CD4-positive, alpha-beta memory T cell (primary cell): ENCODE results near the gene TNFAIP6. TPM values are rescaled to one million over a fixed set of nuclear protein-coding genes. Genes with fewer than 3 reads are reported as not detected.

Source experiments
- CTCF ChIA-PET: fragments of 350-600 bp; sonication (Branson Sonifier 250); formaldehyde crosslinking; loops from one replicate; lab custom pipeline; 2021; ENCODE audit warnings: inconsistent platforms; ENCODE audit not compliant: partially characterized antibody; lab: Charles Lee
- POLR2A ChIA-PET: fragments of 350-600 bp; sonication (Branson Sonifier 250); formaldehyde crosslinking; loops from one replicate; lab custom pipeline; 2021; ENCODE audit not compliant: partially characterized antibody; lab: Charles Lee
- DNase-seq, 5 donors: peaks; one replicate each; pipeline versions ENCODE4 v3.0.0 to v3.0.0-alpha.2; 2020 to 2022; ENCODE audit warnings: mixed read lengths in 1 of 5
- H3K27ac ChIP-seq: one replicate; pipeline ENCODE4 v1.7.0; 2013; ENCODE audit warnings: low read depth, low read length
- H3K27me3 ChIP-seq: 2 replicates; pipeline ENCODE4 v1.7.0; 2013; ENCODE audit warnings: mild to moderate bottlenecking, low read length, moderate library complexity; ENCODE audit not compliant: insufficient read depth
- H3K36me3 ChIP-seq: 2 replicates; pipeline ENCODE4 v1.7.0; 2013; ENCODE audit warnings: mild to moderate bottlenecking, low read length, moderate library complexity; ENCODE audit not compliant: insufficient read depth
- H3K4me1 ChIP-seq: 2 replicates; pipeline ENCODE4 v1.7.0; 2013; ENCODE audit warnings: mild to moderate bottlenecking, low read length, moderate library complexity; ENCODE audit not compliant: insufficient read depth
- H3K4me3 ChIP-seq, 2 donors: one replicate each; pipeline ENCODE4 v1.7.0; 2013; ENCODE audit warnings: low read length in 2 of 2, mild to moderate bottlenecking in 1 of 2
- H3K9me3 ChIP-seq, 2 donors: one replicate each; pipeline ENCODE4 v1.7.0; 2013; ENCODE audit warnings: low read length in 2 of 2, control low read depth in 1 of 2; ENCODE audit not compliant: control insufficient read depth in 1 of 2
- H3K27ac Mint-ChIP-seq, 7 donors: one replicate each; pipeline ENCODE4 v1.8.0; 2020 to 2021; ENCODE audit warnings: mixed read lengths in 7 of 7, mild to moderate bottlenecking in 6 of 7, inconsistent platforms in 3 of 7, moderate library complexity in 3 of 7
- H3K27me3 Mint-ChIP-seq, 2 donors: one replicate each; pipeline ENCODE4 v1.8.0; 2020 to 2021; ENCODE audit warnings: mixed read lengths in 2 of 2
- H3K36me3 Mint-ChIP-seq, 2 donors: one replicate each; pipeline ENCODE4 v1.8.0; 2020 to 2021; ENCODE audit warnings: mixed read lengths in 2 of 2, inconsistent platforms in 1 of 2, mild to moderate bottlenecking in 1 of 2
- H3K4me1 Mint-ChIP-seq, 4 donors: one replicate each; pipeline ENCODE4 v1.8.0; 2020 to 2021; ENCODE audit warnings: mixed read lengths in 4 of 4, mild to moderate bottlenecking in 1 of 4
- H3K4me3 Mint-ChIP-seq, 8 donors: one replicate each; pipeline ENCODE4 v1.8.0; 2020 to 2021; ENCODE audit warnings: mixed read lengths in 8 of 8, mild to moderate bottlenecking in 7 of 8, moderate library complexity in 6 of 8, inconsistent platforms in 3 of 8
- H3K9me3 Mint-ChIP-seq, 8 donors: one replicate each; pipeline ENCODE4 v1.8.0; 2020 to 2021; ENCODE audit warnings: mixed read lengths in 8 of 8, mild to moderate bottlenecking in 5 of 8, inconsistent platforms in 3 of 8, moderate library complexity in 1 of 8
- intact Hi-C: fragments of 100-400 bp; cut with micrococcal nuclease; formaldehyde crosslinking; loops from one replicate; pipeline ENCODE4 v1.15.1; 2023
- polyA plus RNA-seq, 2 donors: library from polyadenylated mRNA; unstranded; fragments of 300-500 nt; fragmentation: Illumina TruSeq; gene quantifications; one replicate each; pipeline ENCODE4 v1.2.3, GENCODE V29; 2021
- total RNA-seq, 2 experiments: library from RNA; stranded (reverse); gene quantifications; one replicate each; pipeline ENCODE4 v1.2.3, GENCODE V29; 2021

Gene TNFAIP6
- total and polyA plus RNA-seq, 4 experiments from 2014 or later, result not detected

- ChIA-PET POLR2A (no interaction called here), CTCF (interaction anchor here (0.6 kb wide), 1 partner anchor 9 kb away, joined by 3 read pairs; no protein-coding TSS in a partner anchor)
- H3K36me3 ChIP-seq, result no peaks in the 10 kb centered on the region
- no peak overlapping the region for H3K4me3 ChIP-seq
- no peaks in the 10 kb centered on the region for H3K9me3 ChIP-seq
- H3K27ac Mint-ChIP-seq, result no peak overlapping the region
- H3K4me3 Mint-ChIP-seq, result no peak overlapping the region
- H3K36me3 Mint-ChIP-seq, result peaks cover 0 to 2% of the 10 kb centered on the region in 2 donors
- H3K27me3 ChIP-seq, result no peaks in the 10 kb centered on the region
- H3K9me3 Mint-ChIP-seq, result no peaks in the 10 kb centered on the region
- H3K27me3 Mint-ChIP-seq, result no peaks in the 10 kb centered on the region
- no peaks in the 10 kb centered on the region for H3K4me1 ChIP-seq
- no peak for DNase-seq
- intact Hi-C loops, result no loop called here
- H3K4me1 Mint-ChIP-seq, result peaks cover 0 to 2% (median under 1%) of the 10 kb centered on the region in 4 donors
- H3K27ac ChIP-seq, result no peak overlapping the region
These were observed 46.5 kb downstream of the TNFAIP6 start for GRCh38 chr2:151403914-151404313.

- H3K4me3 ChIP-seq, result no peak overlapping the region
- peaks cover 5% of the 10 kb centered on the region for H3K4me1 ChIP-seq
- no peaks in the 10 kb centered on the region for H3K9me3 ChIP-seq
- Mint-ChIP-seq H3K36me3 (peaks cover 0 to 8% of the 10 kb centered on the region in 2 donors), H3K9me3 (no peaks in the 10 kb centered on the region), H3K27me3 (no peaks in the 10 kb centered on the region), H3K4me3 (peak overlapping the region in 1 of 8 donors; percentile 45), H3K4me1 (peaks cover 6 to 10% (median 8%) of the 10 kb centered on the region in 4 donors), H3K27ac (no peak overlapping the region)
- POLR2A ChIA-PET, result no interaction called here
- no peak overlapping the region for H3K27ac ChIP-seq
- CTCF ChIA-PET, result interaction anchor here (1.2 kb wide), 2 partner anchors 31 to 167 kb away, joined by 3 to 6 read pairs; no protein-coding TSS in a partner anchor
- H3K36me3 ChIP-seq, result no peaks in the 10 kb centered on the region
- H3K27me3 ChIP-seq, result no peaks in the 10 kb centered on the region
- no peak for DNase-seq
- intact Hi-C loops, result loop anchor here (5.0 kb wide), 1 partner anchor 1818 kb away; the partner anchor contains the start of gene MMADHC
These were observed 48.0 kb downstream of the TNFAIP6 start for GRCh38 chr2:151405376-151405775.

- Histone ChIP-seq H3K27me3 (no peaks in the 10 kb centered on the region), H3K4me3 (no peak overlapping the region), H3K4me1 (peaks cover 22% of the 10 kb centered on the region), H3K9me3 (no peaks in the 10 kb centered on the region), H3K27ac (no peak overlapping the region), H3K36me3 (no peaks in the 10 kb centered on the region)
- Mint-ChIP-seq H3K36me3 (peaks cover 0 to 13% of the 10 kb centered on the region in 2 donors), H3K4me3 (peak overlapping the region in 1 of 8 donors; percentile 15), H3K27ac (peak overlapping the region in 1 of 7 donors; percentile 25), H3K4me1 (peaks cover 14 to 29% (median 21%) of the 10 kb centered on the region in 4 donors), H3K27me3 (no peaks in the 10 kb centered on the region), H3K9me3 (no peaks in the 10 kb centered on the region)
- no peak for DNase-seq
- intact Hi-C loops, result loop anchor here (5.0 kb wide), 1 partner anchor 1820 kb away; the partner anchor contains the start of gene MMADHC
- POLR2A ChIA-PET, result no interaction called here
- CTCF ChIA-PET, result interaction anchor here (0.6 kb wide), 1 partner anchor 589 kb away, joined by 3 read pairs; no protein-coding TSS in a partner anchor
These were observed 49.9 kb downstream of the TNFAIP6 start for GRCh38 chr2:151407281-151407680.

GRCh38 chr2:151408788-151409600, 51.6 kb downstream of the TNFAIP6 start:
- H3K4me1 ChIP-seq, result peaks cover 22% of the 10 kb centered on the region
- H3K27ac Mint-ChIP-seq, result peak overlapping the region; percentile 86 to 97 (median 94)
- intact Hi-C loops, result loop anchor here (2.0 to 5.0 kb wide), 2 partner anchors 420 to 1822 kb away; partner anchors contain the start of genes ARL5A and MMADHC
- H3K27me3 Mint-ChIP-seq, result no peaks in the 10 kb centered on the region
- no peak for DNase-seq
- H3K4me3 ChIP-seq, result peak overlapping the region; percentile 69 to 95
- peaks cover 0 to 24% of the 10 kb centered on the region in 2 donors for H3K36me3 Mint-ChIP-seq
- H3K9me3 Mint-ChIP-seq, result no peaks in the 10 kb centered on the region
- H3K4me1 Mint-ChIP-seq, result peaks cover 16 to 43% (median 30%) of the 10 kb centered on the region in 4 donors
- POLR2A ChIA-PET, result interaction anchor here (1.0 to 2.8 kb wide), 4 partner anchors 119 to 1822 kb away, joined by 3 to 26 read pairs (median 14); partner anchors contain the start of genes ARL5A, NMI and RBM43
- no peaks in the 10 kb centered on the region for H3K36me3 ChIP-seq
- no peaks in the 10 kb centered on the region for H3K9me3 ChIP-seq
- peak overlapping the region; percentile 85 for H3K27ac ChIP-seq
- H3K4me3 Mint-ChIP-seq, result peak overlapping the region; percentile 91 to 99 (median 96)
- no peaks in the 10 kb centered on the region for H3K27me3 ChIP-seq
- CTCF ChIA-PET, result interaction anchor here (1.0 to 1.9 kb wide), 3 partner anchors 28 to 120 kb away, joined by 3 to 10 read pairs (median 6); partner anchors contain the start of gene NMI

- Mint-ChIP-seq H3K4me3 (peak within 1 kb of the TSS; percentile 91 to 99 (median 96)), H3K36me3 (peaks cover 0 to 27% of the 10 kb centered on the region in 2 donors), H3K27ac (peak within 1 kb of the TSS; percentile 86 to 97 (median 94)), H3K4me1 (peaks cover 18 to 46% (median 31%) of the 10 kb centered on the region in 4 donors), H3K27me3 (no peaks in the 10 kb centered on the region), H3K9me3 (no peaks in the 10 kb centered on the region)
- peak within 1 kb of the TSS; percentile 85 for H3K27ac ChIP-seq
- H3K4me3 ChIP-seq, result peak within 1 kb of the TSS; percentile 69 to 95
- ChIA-PET POLR2A (interaction anchor here (0.7 to 2.8 kb wide), 4 partner anchors 11 to 1823 kb away, joined by 3 to 26 read pairs (median 14); partner anchors contain the start of genes NMI and RBM43), CTCF (interaction anchor here (0.6 to 1.9 kb wide), 4 partner anchors 27 to 1317 kb away, joined by 3 to 10 read pairs (median 4); partner anchors contain the start of gene NMI)
- H3K27me3 ChIP-seq, result no peaks in the 10 kb centered on the region
- H3K4me1 ChIP-seq, result peaks cover 22% of the 10 kb centered on the region
- intact Hi-C loops, result loop anchor here (1.0 to 5.0 kb wide), 5 partner anchors 13 to 1823 kb away; partner anchors contain the start of genes ARL5A, MMADHC, NMI and RBM43
- DNase-seq, result peak; percentile 68 to 77 (median 74)
- H3K9me3 ChIP-seq, result no peaks in the 10 kb centered on the region
- H3K36me3 ChIP-seq, result peaks cover 5% of the 10 kb centered on the region
These were observed 52.5 kb downstream of the TNFAIP6 start, which contains the start of gene RIF1 for GRCh38 chr2:151409601-151410484. TSS of gene RIF1 (plus strand) at chr2:151409902. CDS start at chr2:151410424, 522 bp downstream.

- intact Hi-C loops, result loop anchor here (1.0 kb wide), 3 partner anchors 13 to 149 kb away; partner anchors contain the start of genes NMI and RBM43
- H3K4me1 ChIP-seq, result peaks cover 22% of the 10 kb centered on the region
- no peaks in the 10 kb centered on the region for H3K9me3 ChIP-seq
- peak overlapping the region; percentile 85 for H3K27ac ChIP-seq
- H3K27ac Mint-ChIP-seq, result peak overlapping the region; percentile 86 to 97 (median 94)
- CTCF ChIA-PET, result interaction anchor here (0.6 to 1.9 kb wide), 2 partner anchors 26 to 1317 kb away, joined by 3 to 10 read pairs; no protein-coding TSS in a partner anchor
- H3K4me3 ChIP-seq, result peak overlapping the region; percentile 69 to 95
- H3K9me3 Mint-ChIP-seq, result no peaks in the 10 kb centered on the region
- POLR2A ChIA-PET, result interaction anchor here (0.7 to 2.8 kb wide), 4 partner anchors 10 to 1824 kb away, joined by 3 to 26 read pairs (median 14); partner anchors contain the start of genes NMI and RBM43
- H3K27me3 ChIP-seq, result no peaks in the 10 kb centered on the region
- H3K4me3 Mint-ChIP-seq, result peak overlapping the region; percentile 91 to 99 (median 96)
- peak in 4 of 5 donors; percentile 29 to 63 (median 33) for DNase-seq
- no peaks in the 10 kb centered on the region for H3K27me3 Mint-ChIP-seq
- H3K4me1 Mint-ChIP-seq, result peaks cover 18 to 46% (median 31%) of the 10 kb centered on the region in 4 donors
- peaks cover 0 to 27% of the 10 kb centered on the region in 2 donors for H3K36me3 Mint-ChIP-seq
- H3K36me3 ChIP-seq, result peaks cover 5% of the 10 kb centered on the region
These were observed 53.1 kb downstream of the TNFAIP6 start for GRCh38 chr2:151410485-151410834.
